GM12873 (cell line): Measurements from ENCODE around the gene CDK4.

ENCODE experiments used
- CTCF ChIP-seq: IDR thresholded peaks from 2 replicates; pipeline ENCODE4 v1.5.1; 2012; ENCODE audit warnings: low read depth, mild to moderate bottlenecking, moderate library complexity, low read length, control low read depth; ENCODE audit not compliant: insufficient read depth; ENCODE audit errors: missing control alignments

Gene CDK4

GRCh38 chr12:57759360-57759980, 7.4 kb upstream of the CDK4 start:
- TF ChIP-seq CTCF, result peak; percentile 69

GRCh38 chr12:57758552-57759359, 6.6 kb upstream of the CDK4 start:
- no peak for TF ChIP-seq CTCF

GRCh38 chr12:57757771-57758170, 5.7 kb upstream of the CDK4 start:
- no peak for TF ChIP-seq CTCF

- TF ChIP-seq CTCF, result peak; percentile 96
Measured at GRCh38 chr12:57756406-57757341, 4.6 kb upstream of the CDK4 start.

GRCh38 chr12:57755454-57756372, 3.6 kb upstream of the CDK4 start:
- TF ChIP-seq CTCF, result no peak

GRCh38 chr12:57755194-57755453, 3.0 kb upstream of the CDK4 start:
- no peak for TF ChIP-seq CTCF
